ENCODE results near the gene FAM209B.
"Not testable (repeated sequence)": the region's sequence is repeated elsewhere in the genome, so short reads cannot be mapped to it uniquely, and the experiment has no call there.

The FAM209B gene

DNA sequence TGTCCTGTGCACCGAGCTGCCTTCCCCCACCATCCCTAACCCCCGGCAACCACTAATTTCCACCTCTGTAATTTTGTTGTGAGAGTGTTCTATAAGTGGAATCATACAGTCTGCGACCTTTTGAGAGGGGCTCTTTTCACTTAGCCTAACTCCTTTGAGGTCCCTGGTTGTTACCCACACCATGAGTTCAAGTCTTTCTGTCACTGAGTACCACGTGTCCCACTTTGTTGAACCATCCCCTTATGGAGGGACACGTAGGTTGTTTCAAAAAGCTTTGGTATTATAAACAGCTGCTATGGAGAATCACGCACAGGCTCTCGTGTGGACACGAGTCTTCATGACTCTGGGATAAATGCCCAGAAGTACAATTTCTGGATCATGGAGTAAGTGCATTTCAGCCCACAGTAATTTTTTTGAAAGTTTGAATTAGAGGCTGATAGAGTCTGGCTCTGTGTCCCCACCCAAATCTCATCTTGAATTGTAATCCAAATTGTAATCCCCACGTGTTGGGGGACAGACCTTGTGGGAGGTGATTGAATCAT, 9.5 kb downstream of the FAM209B start:
- DNase-seq = no peak

DNA sequence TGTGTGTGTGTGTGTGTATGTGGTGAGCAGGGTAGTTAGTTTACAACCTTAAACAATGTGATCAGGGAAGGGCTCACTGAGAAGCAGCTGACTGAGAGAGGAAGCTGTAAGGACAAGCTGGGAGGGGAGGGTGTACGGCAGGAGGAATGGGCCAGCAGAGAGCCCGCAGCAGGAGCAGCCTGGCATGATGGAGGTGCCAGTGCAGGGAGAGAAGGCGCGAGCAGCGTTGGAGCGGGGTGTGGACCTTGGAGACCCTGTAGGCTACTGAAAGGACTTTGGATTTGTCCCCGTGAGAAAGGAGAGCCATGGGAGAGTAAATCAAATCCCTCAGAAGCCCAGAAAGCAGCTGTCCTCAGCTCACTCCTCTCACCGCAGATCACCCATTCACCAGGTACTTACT, 18.5 kb downstream of the FAM209B start:
- DNase-seq = no peak

DNA sequence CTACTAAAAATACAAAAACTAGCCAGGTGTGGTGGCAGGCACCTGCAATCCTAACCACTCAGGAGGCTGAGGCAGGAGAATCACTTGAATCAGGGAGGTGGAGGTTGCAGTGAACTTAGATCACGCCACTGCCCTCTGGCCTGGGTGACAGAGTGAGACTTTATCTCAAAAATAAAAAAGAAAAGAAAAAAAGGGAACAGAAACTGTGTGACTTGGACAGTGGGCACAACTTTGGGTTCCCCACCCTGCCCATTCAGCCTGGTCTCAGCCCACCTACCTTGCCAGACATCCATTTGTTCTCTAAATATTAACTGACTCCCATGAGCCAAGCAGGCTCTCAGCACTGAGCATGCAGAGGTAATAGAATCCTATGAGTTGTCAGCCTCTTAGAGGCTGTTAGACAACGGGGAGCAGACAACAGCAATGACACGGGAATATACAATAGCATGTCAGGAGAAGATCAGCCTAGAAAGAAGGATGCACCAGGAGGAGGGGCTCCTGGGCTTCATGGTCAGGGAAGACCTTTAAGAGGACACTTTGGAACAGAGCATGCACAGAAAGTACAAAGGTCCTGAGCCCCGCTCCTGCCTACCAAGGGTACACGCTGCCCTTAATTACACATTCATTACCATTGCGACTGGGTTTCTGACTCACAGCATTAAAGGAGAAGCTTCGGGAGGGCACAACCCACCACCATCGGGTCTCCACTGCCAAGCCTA, 20.0 kb downstream of the FAM209B start:
- no peak for DNase-seq

DNA sequence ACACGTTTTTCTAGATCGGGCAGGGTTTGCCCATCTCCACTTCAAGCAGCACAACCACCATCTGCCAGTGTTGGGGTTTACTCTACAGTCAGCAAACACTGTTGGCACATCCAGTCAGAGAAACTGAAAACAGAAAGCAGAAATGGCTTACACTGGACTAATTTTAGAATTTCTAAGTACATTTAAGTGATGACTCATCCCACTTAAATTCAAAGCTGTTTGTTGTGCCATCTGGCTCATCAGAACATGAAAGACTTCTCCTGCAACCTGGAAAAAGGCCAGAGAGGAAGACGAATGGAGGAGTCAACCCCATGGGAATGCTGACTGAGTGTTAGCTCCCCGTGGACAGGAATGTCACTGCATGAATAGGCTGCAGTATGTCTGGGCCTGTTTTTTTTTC, 21.8 kb downstream of the FAM209B start:
- DNase-seq = no peak

DNA sequence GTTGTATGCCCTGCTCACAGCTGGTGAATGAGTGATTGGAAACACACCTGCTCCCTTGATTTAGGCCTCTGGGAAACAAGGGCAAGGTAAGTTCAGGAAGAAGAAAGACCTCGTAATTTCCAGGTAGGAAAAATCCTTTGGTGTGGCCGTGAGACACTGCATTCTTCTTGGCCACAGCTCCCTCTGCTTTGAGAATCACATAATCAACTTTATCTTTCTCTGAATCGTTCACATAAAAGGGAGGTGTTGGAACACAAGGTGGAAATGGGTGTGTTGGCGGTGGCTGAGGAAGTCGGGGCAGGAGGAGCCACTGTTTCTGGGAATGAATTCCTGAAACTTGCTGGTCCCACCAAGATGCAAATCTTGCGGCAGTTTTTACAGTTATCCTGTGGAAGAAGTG, 25.9 kb downstream of the FAM209B start:
- no peak for DNase-seq

DNA sequence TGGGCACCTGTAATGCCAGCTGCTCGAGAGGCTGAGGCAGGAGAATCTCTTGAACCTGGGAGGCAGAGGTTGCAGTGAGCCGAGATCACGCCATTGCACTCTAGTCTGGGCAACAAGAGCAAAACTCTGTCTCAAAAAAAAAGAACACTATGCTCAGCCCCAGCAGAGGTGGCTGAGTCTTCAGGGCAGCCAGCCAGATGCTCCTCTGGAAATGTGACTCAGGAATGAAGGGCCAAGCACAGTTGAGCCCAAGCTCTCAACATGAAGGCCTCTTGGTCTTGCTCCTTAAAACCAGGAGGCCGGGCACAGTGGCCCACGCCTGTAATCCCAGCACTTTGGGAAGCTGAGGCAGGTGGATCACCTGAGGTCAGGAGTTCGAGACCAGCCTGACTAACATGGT, 31.5 kb downstream of the FAM209B start:
- DNase-seq = not testable (repeated sequence)

DNA sequence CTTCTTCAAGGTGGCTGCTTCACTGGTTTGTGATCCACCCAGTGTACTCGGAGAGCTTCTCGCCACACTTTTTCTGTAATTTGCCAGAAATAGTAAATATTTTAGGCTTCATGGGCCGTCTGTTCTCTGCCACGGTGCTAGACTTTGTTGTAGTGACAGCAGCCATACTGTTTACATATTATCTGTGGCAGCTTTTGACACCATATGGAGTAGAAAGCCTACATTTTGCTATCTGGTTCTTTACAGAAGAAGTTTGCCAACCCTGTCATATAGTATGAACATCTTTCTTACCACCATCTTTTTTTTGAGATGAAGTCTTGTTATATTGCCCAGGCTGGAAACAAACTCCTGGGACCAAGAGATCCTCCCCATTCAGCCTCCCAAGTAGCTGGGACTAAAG, 32.5 kb downstream of the FAM209B start:
- no peak for DNase-seq

DNA sequence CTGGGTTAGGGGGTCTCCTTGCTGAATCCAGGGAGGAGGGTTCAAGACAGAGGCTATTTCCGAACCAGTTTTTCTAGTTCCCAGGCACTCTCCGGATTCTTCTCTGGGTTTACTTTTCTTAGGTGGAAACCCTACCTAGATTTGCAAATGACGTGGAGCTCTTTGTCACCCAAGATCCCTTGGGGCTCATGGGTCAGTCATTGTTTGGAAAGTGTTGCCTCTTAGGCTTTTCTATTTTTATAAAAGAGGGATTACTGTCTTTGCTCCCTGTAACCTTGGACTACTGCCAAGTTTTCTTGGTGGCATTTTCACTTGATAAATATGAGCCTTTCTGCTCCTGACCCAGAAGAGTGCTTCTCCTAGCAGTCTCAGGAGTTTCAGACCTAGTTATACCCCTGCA, 33.6 kb downstream of the FAM209B start:
- no peak for DNase-seq

DNA sequence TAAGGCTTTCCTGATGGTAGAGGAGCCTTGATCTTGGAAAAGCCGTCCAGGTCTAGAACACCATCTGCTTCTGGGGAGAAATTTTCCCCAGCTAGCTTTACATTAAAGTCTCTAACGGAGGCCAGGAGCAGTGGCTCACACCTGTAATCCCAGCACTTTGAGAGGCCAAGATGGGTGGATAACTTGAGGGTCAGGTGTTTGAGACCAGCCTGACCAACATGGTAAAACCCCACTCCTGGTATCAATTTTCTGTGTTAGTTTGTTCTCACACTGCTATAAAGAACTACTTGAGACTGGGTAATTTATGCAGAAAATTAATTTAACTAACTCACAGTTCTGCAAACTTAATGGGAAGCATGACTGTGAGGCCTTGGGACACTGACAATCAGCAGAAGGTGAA, 37.8 kb downstream of the FAM209B start:
- DNase-seq = no peak

DNA sequence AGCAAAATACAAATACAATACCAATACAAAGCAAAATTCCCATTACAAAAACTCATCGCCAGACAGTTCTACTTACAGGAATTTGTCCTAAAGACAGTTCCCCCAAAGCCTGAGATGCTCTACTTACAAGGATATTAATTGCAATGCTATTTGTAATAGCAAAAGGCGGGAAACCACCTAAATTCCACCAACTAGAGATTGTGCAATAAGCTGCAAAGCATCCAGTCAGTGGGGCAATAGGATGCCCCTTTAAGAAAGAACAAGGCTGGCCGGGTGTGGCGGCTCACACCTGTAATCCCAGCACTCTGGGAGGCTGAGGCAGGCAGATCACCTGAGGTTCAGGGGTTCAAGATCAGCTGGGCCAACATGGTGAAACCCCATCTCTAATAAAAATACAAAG, 39.1 kb downstream of the FAM209B start:
- no peak for DNase-seq

DNA sequence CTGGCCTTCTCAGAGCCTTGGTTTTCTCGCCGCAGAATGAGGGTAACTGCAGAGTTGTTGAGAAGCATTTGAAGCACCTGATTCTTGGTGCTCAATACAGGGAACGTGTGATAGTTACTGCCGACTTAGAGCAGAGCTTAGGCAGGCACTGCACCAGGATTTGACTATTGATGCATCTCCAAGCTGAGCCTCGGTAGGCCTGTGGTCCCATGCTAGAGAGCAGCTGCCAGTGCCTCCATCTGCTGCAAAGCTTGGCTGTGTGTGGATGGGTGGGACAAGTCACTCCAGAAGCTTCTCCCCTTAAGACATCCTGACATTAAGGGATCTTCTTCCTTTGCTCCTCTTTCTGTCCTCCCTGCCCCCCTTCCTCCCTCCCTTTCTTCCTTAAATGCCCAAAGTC, 40.9 kb downstream of the FAM209B start:
- DNase-seq = no peak

DNA sequence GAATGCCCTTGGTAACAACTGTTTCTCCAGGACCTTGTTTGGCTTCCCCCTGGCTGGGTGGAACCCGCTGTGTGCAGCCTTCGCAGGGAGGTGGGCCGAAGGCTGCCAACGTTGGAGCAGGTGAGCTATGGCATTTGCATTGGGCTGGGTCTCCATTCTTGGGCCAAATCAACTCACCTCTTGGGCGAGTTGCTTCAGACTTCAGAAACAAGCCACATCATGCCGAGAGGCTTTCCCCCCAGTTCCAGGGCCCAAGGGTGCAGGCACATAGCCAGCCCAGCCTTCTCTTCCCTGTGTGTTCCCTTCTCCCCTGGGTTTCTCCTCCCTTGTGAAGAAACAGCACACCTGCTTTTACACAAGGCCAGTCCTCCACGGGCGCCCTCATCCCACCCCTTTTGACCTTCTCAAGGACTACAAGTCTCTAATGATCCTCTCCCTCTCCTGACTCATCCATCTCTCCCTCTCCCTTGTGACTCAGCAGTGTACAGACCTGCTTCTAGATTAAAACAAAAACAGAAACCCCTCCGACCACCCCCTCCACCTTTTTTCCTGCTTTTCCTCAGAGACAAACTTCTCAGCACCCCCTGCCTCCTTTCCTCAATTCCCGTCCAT, 41.6 kb downstream of the FAM209B start:
- no peak for DNase-seq

DNA sequence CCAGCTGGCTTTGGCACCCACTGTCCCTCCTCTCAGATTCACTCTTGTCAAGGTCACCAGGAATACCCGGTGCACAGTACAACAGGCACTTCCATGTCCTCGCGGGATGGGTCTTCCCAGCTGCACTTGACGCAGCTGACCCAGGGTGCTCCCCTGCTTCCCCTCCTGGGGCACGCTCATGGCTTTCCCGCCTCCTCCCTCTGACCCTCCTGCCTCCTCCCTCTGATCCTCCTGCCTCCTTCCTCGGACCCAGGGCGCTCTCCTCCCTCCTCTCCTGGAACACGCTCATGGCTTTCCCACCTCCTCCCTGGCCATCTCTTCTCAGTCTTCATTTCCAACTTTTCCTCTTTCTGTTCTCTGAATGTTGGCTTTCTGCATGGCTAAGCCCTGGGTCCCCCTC, 42.1 kb downstream of the FAM209B start:
- no peak for DNase-seq

DNA sequence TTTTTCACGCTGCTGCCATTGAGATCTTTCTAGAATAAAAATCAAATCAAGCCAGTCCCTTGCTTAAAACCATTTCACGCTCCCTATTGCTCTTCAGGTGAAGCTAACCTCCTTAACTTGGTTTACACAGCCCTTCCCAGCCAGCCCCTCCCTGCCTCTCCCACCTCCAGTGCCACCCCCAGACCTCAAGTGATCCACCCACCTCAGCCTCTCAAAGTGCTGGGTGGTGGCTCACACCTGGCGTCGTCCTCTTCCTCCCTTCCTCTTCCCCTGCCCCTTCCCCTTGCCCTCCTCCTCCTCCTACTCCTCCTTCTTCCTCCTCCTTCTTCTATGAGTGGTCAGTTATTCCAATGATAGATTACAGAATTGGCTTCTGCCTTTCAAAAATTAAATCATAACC, 42.9 kb downstream of the FAM209B start:
- DNase-seq = no peak

DNA sequence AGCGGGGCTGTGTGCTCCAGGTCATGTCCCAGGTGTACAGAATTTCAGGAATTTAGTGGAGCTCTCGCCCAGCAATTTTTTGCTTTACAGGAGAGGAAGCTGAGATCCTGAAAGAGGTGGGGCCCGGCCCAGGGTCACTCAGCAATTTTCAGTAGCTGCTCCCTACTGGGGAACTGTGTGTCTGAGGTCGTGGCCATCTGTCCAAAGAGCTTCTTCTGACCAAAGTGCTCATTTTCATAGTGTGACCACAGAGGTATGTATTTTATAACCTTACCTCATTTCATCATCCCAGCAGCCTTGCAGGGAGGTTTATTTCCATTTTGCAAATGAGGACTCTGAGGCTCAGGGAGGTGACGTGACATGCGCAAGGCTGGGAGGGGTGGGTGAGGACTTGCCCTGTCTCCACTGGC, 46.3 kb downstream of the FAM209B start:
- no peak for DNase-seq

DNA sequence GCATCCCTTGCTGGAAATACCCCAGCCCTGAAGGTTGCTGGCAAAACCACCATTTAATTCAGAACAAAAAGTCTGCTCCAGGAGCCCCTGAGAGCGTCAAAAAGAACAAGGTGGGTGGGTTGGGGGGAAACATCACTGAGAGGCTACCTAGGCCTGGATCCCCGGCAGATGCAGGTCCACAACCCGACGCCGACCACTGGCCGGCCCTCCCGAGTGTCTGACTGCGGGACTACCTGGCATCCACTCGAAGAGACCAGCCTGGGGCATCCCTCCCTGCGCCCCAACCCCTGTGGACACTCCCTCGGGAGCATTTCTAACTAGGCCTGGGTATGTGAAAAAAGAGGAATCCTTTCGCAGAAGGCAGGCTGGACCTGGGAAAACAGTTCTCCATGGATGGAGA, 47.2 kb downstream of the FAM209B start:
- DNase-seq = no peak

DNA sequence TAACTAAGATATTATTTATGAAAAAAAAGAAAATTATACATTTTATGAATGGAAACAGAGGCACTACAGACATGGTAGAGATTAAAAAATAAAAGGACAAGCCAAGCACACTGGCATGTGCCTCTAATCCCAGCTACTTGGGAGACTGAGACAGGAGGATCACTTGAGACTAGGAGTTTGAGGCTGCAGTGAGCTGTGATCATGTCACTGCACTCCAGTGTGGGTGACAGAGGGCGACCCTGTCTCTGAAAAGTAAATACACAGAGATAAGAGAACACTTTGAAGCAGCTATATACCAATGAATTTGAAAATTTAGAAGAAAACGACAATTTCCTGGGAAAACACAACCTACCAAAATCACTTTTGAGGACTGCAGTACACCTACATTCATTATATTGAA, 48.7 kb downstream of the FAM209B start:
- no peak for DNase-seq

DNA sequence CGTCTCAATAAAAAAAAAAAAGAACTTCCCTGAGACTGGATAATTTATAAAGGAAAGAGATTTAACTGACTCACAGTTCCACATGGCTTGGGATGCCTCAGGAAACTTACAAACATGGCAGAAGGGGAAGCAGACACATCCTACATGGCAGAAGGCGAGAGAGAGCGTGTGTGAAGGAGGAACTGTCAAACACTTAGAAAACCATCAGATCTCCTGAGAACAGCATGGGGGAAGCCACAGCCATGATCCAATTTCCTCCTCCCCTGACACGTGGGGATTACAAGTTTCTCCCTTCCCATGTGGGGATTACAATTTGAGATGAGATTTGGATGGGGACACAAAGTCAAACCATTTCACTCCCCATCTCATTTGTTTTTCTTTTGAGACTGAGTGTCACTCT, 49.5 kb downstream of the FAM209B start:
- DNase-seq = no peak

DNA sequence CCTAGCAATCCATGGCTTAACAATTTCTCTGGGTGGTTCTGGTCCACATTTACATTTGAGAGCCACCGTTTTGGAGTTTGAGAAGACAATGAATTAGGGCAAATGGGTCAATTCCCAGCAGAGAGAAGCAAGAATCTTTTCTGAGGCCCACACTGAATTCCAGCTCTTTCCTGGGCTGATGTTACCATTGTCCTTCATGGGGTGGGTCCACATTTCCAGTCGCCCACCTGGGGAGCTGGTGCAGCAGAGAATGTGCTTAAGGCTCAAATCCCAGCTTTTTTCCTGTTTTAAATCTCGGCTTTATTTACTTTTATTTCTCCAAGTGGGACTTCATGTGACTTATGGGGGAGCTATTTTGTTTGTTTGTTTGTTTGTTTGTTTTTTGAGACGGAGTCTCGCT, 51.9 kb downstream of the FAM209B start:
- no peak for DNase-seq
